Progenitor cell of endocrine pancreas (in vitro differentiated cells): ENCODE data around the gene OR10P1. TPM values are rescaled to one million over a fixed set of nuclear protein-coding genes. Genes with fewer than 3 reads are reported as not detected.
"Not testable (repeated sequence)": the region's sequence is repeated elsewhere in the genome, so short reads cannot be mapped to it uniquely, and the experiment has no call there.

ENCODE experiments used
- DNase-seq: peaks from one replicate; pipeline ENCODE4 v3.0.0; 2021; ENCODE audit warnings: low spot score; ENCODE audit not compliant: unreplicated experiment
- H3K27ac Mint-ChIP-seq: 2 replicates; pipeline ENCODE4 v1.8.0; 2021; ENCODE audit warnings: mild to moderate bottlenecking, moderate library complexity, mixed read lengths
- H3K27me3 Mint-ChIP-seq: 2 replicates; pipeline ENCODE4 v1.8.0; 2021; ENCODE audit warnings: mixed read lengths
- H3K36me3 Mint-ChIP-seq: 2 replicates; pipeline ENCODE4 v1.8.0; 2022; ENCODE audit warnings: mixed read lengths; ENCODE audit not compliant: insufficient read depth
- H3K4me1 Mint-ChIP-seq: 2 replicates; pipeline ENCODE4 v1.8.0; 2021; ENCODE audit warnings: low read depth, mixed read lengths
- H3K4me3 Mint-ChIP-seq: 2 replicates; pipeline ENCODE4 v1.8.0; 2021; ENCODE audit warnings: low read depth, mild to moderate bottlenecking, moderate library complexity, mixed read lengths
- H3K9me3 Mint-ChIP-seq: 2 replicates; pipeline ENCODE4 v1.8.0; 2021; ENCODE audit warnings: low read depth, mixed read lengths
- long read RNA-seq: library from polyadenylated mRNA; unstranded; transcript quantifications from one replicate; pipeline ENCODE4 v2.0.0, GENCODE V29; 2020
- total RNA-seq: library from RNA; stranded (reverse); gene quantifications from 2 replicates; pipeline ENCODE4 v1.2.1, GENCODE V29; 2021
- TF ChIP-seq, protein P1 (sequence below): fragments of 200-600 bp; sonication (generic); IDR thresholded peaks from one replicate; pipeline ENCODE4 v1.5.0; 2021; ENCODE audit warnings: antibody characterized with exemption, mild to moderate bottlenecking; ENCODE audit not compliant: unreplicated experiment

The OR10P1 gene
- total RNA-seq, result not detected in 2 replicates
- long read RNA-seq, result 0 reads

GRCh38 chr12:55636853-55637252 lies at the start of gene OR10P1:
Gene OR10P1, plus strand, starts transcription at chr12:55636892. Its CDS starts 0 bp downstream, at chr12:55636892.
- Mint-ChIP-seq H3K9me3 (no peaks in the 10 kb centered on the region), H3K27me3 (peaks cover 20% of the 10 kb centered on the region), H3K27ac (no peak within 1 kb of the TSS), H3K4me1 (peaks cover 7% of the 10 kb centered on the region), H3K4me3 (no peak within 1 kb of the TSS), H3K36me3 (no peaks in the 10 kb centered on the region)
- TF ChIP-seq, protein P1, sequence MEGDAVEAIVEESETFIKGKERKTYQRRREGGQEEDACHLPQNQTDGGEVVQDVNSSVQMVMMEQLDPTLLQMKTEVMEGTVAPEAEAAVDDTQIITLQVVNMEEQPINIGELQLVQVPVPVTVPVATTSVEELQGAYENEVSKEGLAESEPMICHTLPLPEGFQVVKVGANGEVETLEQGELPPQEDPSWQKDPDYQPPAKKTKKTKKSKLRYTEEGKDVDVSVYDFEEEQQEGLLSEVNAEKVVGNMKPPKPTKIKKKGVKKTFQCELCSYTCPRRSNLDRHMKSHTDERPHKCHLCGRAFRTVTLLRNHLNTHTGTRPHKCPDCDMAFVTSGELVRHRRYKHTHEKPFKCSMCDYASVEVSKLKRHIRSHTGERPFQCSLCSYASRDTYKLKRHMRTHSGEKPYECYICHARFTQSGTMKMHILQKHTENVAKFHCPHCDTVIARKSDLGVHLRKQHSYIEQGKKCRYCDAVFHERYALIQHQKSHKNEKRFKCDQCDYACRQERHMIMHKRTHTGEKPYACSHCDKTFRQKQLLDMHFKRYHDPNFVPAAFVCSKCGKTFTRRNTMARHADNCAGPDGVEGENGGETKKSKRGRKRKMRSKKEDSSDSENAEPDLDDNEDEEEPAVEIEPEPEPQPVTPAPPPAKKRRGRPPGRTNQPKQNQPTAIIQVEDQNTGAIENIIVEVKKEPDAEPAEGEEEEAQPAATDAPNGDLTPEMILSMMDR, result no peak
- DNase-seq, result no peak

GRCh38 chr12:55590152-55590551 lies 46.5 kb upstream of the OR10P1 start:
- H3K36me3 Mint-ChIP-seq, H3K4me1 Mint-ChIP-seq, H3K27ac Mint-ChIP-seq, H3K4me3 Mint-ChIP-seq, H3K27me3 Mint-ChIP-seq, DNase-seq: not testable (repeated sequence)
- H3K9me3 Mint-ChIP-seq, result peaks cover 32% of the 10 kb centered on the region

- DNase-seq, result no peak
- H3K9me3 Mint-ChIP-seq, result peaks cover 9% of the 10 kb centered on the region
- TF ChIP-seq, protein P1, result no peak
- peaks cover 25% of the 10 kb centered on the region for H3K4me1 Mint-ChIP-seq
- no peak overlapping the region for H3K4me3 Mint-ChIP-seq
- H3K27me3 Mint-ChIP-seq, result peaks cover 4% of the 10 kb centered on the region
- no peak overlapping the region for H3K27ac Mint-ChIP-seq
- H3K36me3 Mint-ChIP-seq, result no peaks in the 10 kb centered on the region
Measured at GRCh38 chr12:55607821-55608594, 28.7 kb upstream of the OR10P1 start.

GRCh38 chr12:55610598-55610997 lies 26.1 kb upstream of the OR10P1 start:
- peaks cover 17% of the 10 kb centered on the region for H3K9me3 Mint-ChIP-seq
- peaks cover 4% of the 10 kb centered on the region for H3K36me3 Mint-ChIP-seq
- H3K27ac Mint-ChIP-seq, result no peak overlapping the region
- no peak for DNase-seq
- H3K4me1 Mint-ChIP-seq, result peaks cover 25% of the 10 kb centered on the region
- H3K27me3 Mint-ChIP-seq, result peaks cover 4% of the 10 kb centered on the region
- no peak overlapping the region for H3K4me3 Mint-ChIP-seq
- TF ChIP-seq, protein P1, result no peak

DNA sequence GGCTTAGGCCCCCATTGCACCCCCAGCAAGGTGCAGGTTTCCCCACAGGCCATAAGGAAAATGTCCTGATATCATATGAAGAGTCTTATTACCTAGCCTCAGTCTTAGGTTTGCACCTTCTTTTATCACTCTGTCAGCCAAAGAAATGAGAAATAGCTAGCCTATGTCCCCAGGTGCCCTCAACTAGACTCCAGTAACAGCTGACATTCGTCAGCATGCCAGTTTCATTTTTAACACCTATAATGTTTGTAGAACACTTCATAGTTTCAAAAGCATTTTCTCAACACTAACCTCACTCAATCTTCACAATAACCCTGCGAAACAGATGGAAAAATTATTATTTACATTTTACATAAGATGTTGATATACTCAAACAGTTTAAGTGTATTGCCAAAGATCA lies 24.0 kb upstream of the OR10P1 start:
- no peak overlapping the region for H3K27ac Mint-ChIP-seq
- peaks cover 17% of the 10 kb centered on the region for H3K4me1 Mint-ChIP-seq

More for the DNA sequence above, 24.0 kb upstream of the OR10P1 start:
- H3K9me3 Mint-ChIP-seq, result peaks cover 31% of the 10 kb centered on the region
- no peak for DNase-seq
- H3K4me3 Mint-ChIP-seq, result no peak overlapping the region
- peaks cover 12% of the 10 kb centered on the region for H3K36me3 Mint-ChIP-seq
- TF ChIP-seq, protein P1, result no peak
- peaks cover 4% of the 10 kb centered on the region for H3K27me3 Mint-ChIP-seq
